Stimulated activated CD8-positive, alpha-beta memory T cell treated with anti-CD3 and anti-CD28 coated beads, Interleukin-15, amount 100 ng/mL, for 48 hours (primary cell): ENCODE data around the gene KRT38.
"Not testable (repeated sequence)": the region's sequence is repeated elsewhere in the genome, so short reads cannot be mapped to it uniquely, and the experiment has no call there.

Experiments used
- DNase-seq, 2 donors: peaks; one replicate each; pipeline ENCODE4 v3.0.0-alpha.2; 2020; ENCODE audit warnings: low read depth in 2 of 2

KRT38 gene

GRCh38 chr17:41462705-41463104 is 21.9 kb upstream of the KRT38 start:
- DNase-seq: no peak

- no peak for DNase-seq
Observed at GRCh38 chr17:41457676-41458075, 16.9 kb upstream of the KRT38 start.

GRCh38 chr17:41456204-41456603 is 15.4 kb upstream of the KRT38 start:
- DNase-seq: no peak

GRCh38 chr17:41455236-41455635 is 14.5 kb upstream of the KRT38 start:
- DNase-seq: no peak

GRCh38 chr17:41453066-41453465 is 12.3 kb upstream of the KRT38 start:
- no peak for DNase-seq

GRCh38 chr17:41452281-41452680 is 11.5 kb upstream of the KRT38 start:
- no peak for DNase-seq

GRCh38 chr17:41451154-41451728 is 10.5 kb upstream of the KRT38 start:
- DNase-seq: no peak

GRCh38 chr17:41449008-41449407 is 8.2 kb upstream of the KRT38 start:
- no peak for DNase-seq

GRCh38 chr17:41448506-41448905 is 7.7 kb upstream of the KRT38 start:
- no peak for DNase-seq

- no peak for DNase-seq
Observed at GRCh38 chr17:41446806-41447205, 6.0 kb upstream of the KRT38 start.

- no peak for DNase-seq
Observed at GRCh38 chr17:41444640-41445039, 3.9 kb upstream of the KRT38 start.

GRCh38 chr17:41444186-41444585 is 3.4 kb upstream of the KRT38 start:
- DNase-seq: no peak

GRCh38 chr17:41442739-41443138 is 2.0 kb upstream of the KRT38 start:
- DNase-seq: no peak

GRCh38 chr17:41439375-41439774 is 1.4 kb downstream of the KRT38 start:
- DNase-seq: no peak

GRCh38 chr17:41437769-41438168 is 3.0 kb downstream of the KRT38 start:
- DNase-seq: no peak

- DNase-seq: no peak
Observed at GRCh38 chr17:41437254-41437653, 3.5 kb downstream of the KRT38 start.

GRCh38 chr17:41434415-41434814 is 6.4 kb downstream of the KRT38 start:
- DNase-seq: no peak

GRCh38 chr17:41434005-41434404 is 6.8 kb downstream of the KRT38 start:
- no peak for DNase-seq

GRCh38 chr17:41433586-41433985 is 7.2 kb downstream of the KRT38 start:
- no peak for DNase-seq

GRCh38 chr17:41430376-41430775 is 10.4 kb downstream of the KRT38 start:
- DNase-seq: not testable (repeated sequence)

GRCh38 chr17:41429667-41430066 is 11.1 kb downstream of the KRT38 start:
- DNase-seq: no peak

- DNase-seq: no peak
Observed at GRCh38 chr17:41428591-41429291, 12.0 kb downstream of the KRT38 start.

GRCh38 chr17:41424111-41424635 is 16.6 kb downstream of the KRT38 start, which contains the start of gene KRT37:
Gene KRT37 (minus strand): TSS chr17:41424585. CDS start chr17:41424523, 62 bp downstream.
- DNase-seq: no peak
